AG04449 (cell line): ENCODE data around the gene GSTCD.
A peak's percentile ranks its signal among the peaks of the same experiment; 100 is the strongest.

ENCODE experiments used
- CTCF ChIA-PET: fragments of 350-600 bp; formaldehyde crosslinking; extraction: SDS; loops from one replicate; lab custom pipeline; 2021; ENCODE audit warnings: antibody characterized with exemption; lab: Yijun Ruan, JAX
- POLR2A ChIA-PET: fragments of 400-600, 350-600 bp; formaldehyde crosslinking; extraction: SDS; loops from one replicate; lab custom pipeline; 2020; ENCODE audit warnings: antibody characterized with exemption, inconsistent platforms; lab: Yijun Ruan, JAX
- DNase-seq: peaks from one replicate; pipeline ENCODE4 v3.0.0-alpha.2; 2010; ENCODE audit warnings: low read depth, low spot score
- H3K4me3 ChIP-seq: 2 replicates; pipeline ENCODE4 v1.5.1; 2011; ENCODE audit warnings: low read depth, mild to moderate bottlenecking, control low read depth, low read length
- CTCF ChIP-seq: IDR thresholded peaks from one replicate; pipeline ENCODE4 v1.5.1; 2011; ENCODE audit warnings: mild to moderate bottlenecking, moderate library complexity, low read length, control low read depth, inconsistent platforms; ENCODE audit not compliant: insufficient read depth; ENCODE audit errors: missing control alignments

GSTCD gene

GRCh38 chr4:105896461-105896942, 187.9 kb downstream of the GSTCD start:
- POLR2A ChIA-PET, result no interaction called here
- H3K4me3 ChIP-seq, result peak overlapping the region; percentile 6; the same call in 1 of the 2 replicates
- CTCF ChIA-PET, result no interaction called here
- no peak for DNase-seq
- no peak for TF ChIP-seq CTCF
